H1 (cell line): Measurements from ENCODE around the gene KLK6. TPM values are rescaled to one million over a fixed set of nuclear protein-coding genes. Genes with fewer than 3 reads are reported as not detected.

Source experiments
- ATF2 ChIP-seq: IDR thresholded peaks from 2 replicates; pipeline ENCODE4 v1.6.1; 2012; ENCODE audit warnings: low read length, inconsistent platforms
- ATF3 ChIP-seq: IDR thresholded peaks from 2 replicates; pipeline ENCODE4 v1.6.1; 2011; ENCODE audit warnings: low read depth, mild to moderate bottlenecking, low read length; ENCODE audit not compliant: insufficient read depth
- CEBPB ChIP-seq: IDR thresholded peaks from 2 replicates; pipeline ENCODE4 v1.6.1; 2012; ENCODE audit warnings: low read depth, low read length
- CTBP2 ChIP-seq: IDR thresholded peaks from 2 replicates; pipeline ENCODE4 v1.7.0; 2011; ENCODE audit warnings: borderline replicate concordance, mild to moderate bottlenecking, moderate library complexity, mixed read lengths, low read length; ENCODE audit not compliant: insufficient read depth, insufficient read length
- E2F6 ChIP-seq: IDR thresholded peaks from 2 replicates; pipeline ENCODE4 v1.6.1; 2012; ENCODE audit warnings: inconsistent platforms
- GABPA ChIP-seq: IDR thresholded peaks from 2 replicates; pipeline ENCODE4 v1.6.1; 2011; ENCODE audit warnings: mild to moderate bottlenecking, low read length, moderate library complexity, borderline replicate concordance; ENCODE audit not compliant: insufficient read depth
- HDAC2 ChIP-seq, 2 experiments: fragments of 300-600 bp in 1 of 2; sonication (generic) in 1 of 2; IDR thresholded peaks; 2 replicates each; pipeline ENCODE4 v1.6.1; 2011 to 2012; ENCODE audit warnings: low read depth in 2 of 2, low read length in 2 of 2, mild to moderate bottlenecking in 2 of 2, moderate library complexity in 2 of 2, borderline replicate concordance in 1 of 2, inconsistent platforms in 1 of 2
- JUND ChIP-seq: IDR thresholded peaks from 2 replicates; pipeline ENCODE4 v1.6.1; 2011; ENCODE audit warnings: mild to moderate bottlenecking, improper control_type of control experiment, low read length
- MAFK ChIP-seq: IDR thresholded peaks from 2 replicates; pipeline ENCODE4 v1.6.1; 2012; ENCODE audit warnings: low read depth, mild to moderate bottlenecking, improper control_type of control experiment, low read length
- MAX ChIP-seq: IDR thresholded peaks from 2 replicates; pipeline ENCODE4 v1.6.1; 2012; ENCODE audit warnings: inconsistent platforms
- NRF1 ChIP-seq: IDR thresholded peaks from 2 replicates; pipeline ENCODE4 v1.6.1; 2011; ENCODE audit warnings: mild to moderate bottlenecking, low read depth, low read length, improper control_type of control experiment
- RAD21 ChIP-seq, 2 experiments: IDR thresholded peaks in 1 of 2; conservative IDR thresholded peaks in 1 of 2; 2 replicates each; pipeline ENCODE4 v1.6.1; 2011; ENCODE audit warnings: low read depth in 2 of 2, low read length in 2 of 2, improper control_type of control experiment in 1 of 2, inconsistent platforms in 1 of 2, mild to moderate bottlenecking in 1 of 2, moderate library complexity in 1 of 2
- RXRA ChIP-seq: IDR thresholded peaks from 2 replicates; pipeline ENCODE4 v1.6.1; 2011; ENCODE audit warnings: low read depth, mild to moderate bottlenecking, low read length, moderate library complexity; ENCODE audit not compliant: insufficient read depth
- SIRT6 ChIP-seq: IDR thresholded peaks from one replicate; pipeline ENCODE4 v1.7.1; 2012; ENCODE audit warnings: low read length, inconsistent platforms
- SP2 ChIP-seq: IDR thresholded peaks from 2 replicates; pipeline ENCODE4 v1.6.1; 2012; ENCODE audit warnings: mild to moderate bottlenecking, low read length, inconsistent platforms
- SP4 ChIP-seq: IDR thresholded peaks from 2 replicates; pipeline ENCODE4 v1.6.1; 2012; ENCODE audit warnings: low read length, inconsistent platforms
- SRF ChIP-seq: IDR thresholded peaks from 2 replicates; pipeline ENCODE4 v1.6.1; 2011; ENCODE audit warnings: mild to moderate bottlenecking, low read depth, low read length, moderate library complexity
- TAF1 ChIP-seq: IDR thresholded peaks from 2 replicates; pipeline ENCODE4 v1.6.1; 2011; ENCODE audit warnings: mild to moderate bottlenecking, low read depth, low read length
- TCF12 ChIP-seq: IDR thresholded peaks from 2 replicates; pipeline ENCODE4 v1.6.1; 2011; ENCODE audit warnings: low read depth, mild to moderate bottlenecking, low read length
- TEAD4 ChIP-seq: IDR thresholded peaks from 2 replicates; pipeline ENCODE4 v1.6.1; 2012; ENCODE audit warnings: low read depth, low read length, inconsistent platforms, mixed read lengths
- ZNF274 ChIP-seq: IDR thresholded peaks from 2 replicates; pipeline ENCODE4 v1.7.0; 2012; ENCODE audit warnings: low read length, borderline replicate concordance; ENCODE audit errors: extremely low read depth
- polyA plus RNA-seq, 7 experiments: library from polyadenylated mRNA; depleted of rRNA in 3 of 7; stranded (reverse) in 5 of 7; unstranded in 2 of 7; fragments of >200 nt in 5 of 7; fragments of 200-250 nt in 2 of 7; gene quantifications; 1 replicate in 5 of 7; 2 replicates in 1 of 7; 4 replicates in 1 of 7; pipeline versions ENCODE4 v1.2.1 to v1.2.3, GENCODE V29; 2011 to 2013; ENCODE audit warnings: missing spikeins in 2 of 7, mixed read lengths in 2 of 7
- total RNA-seq: library from RNA; stranded (reverse); fragmentation: NEBNext Ultra II Directional; extraction: Animal tissue kit (Norgen Biotek cat#: 25700); gene quantifications from 2 replicates; pipeline ENCODE4 v1.2.1, GENCODE V29; 2021

KLK6 gene
- total and polyA plus RNA-seq, 2 of the 8 experiments (the other 6 are each of a cell fraction or from before 2014, with no cell fraction given), result 0.69 to 3.2 TPM

GRCh38 chr19:51018745-51019543 is 49.6 kb upstream of the KLK6 start (continued):
- TF ChIP-seq MAX (no peak), SP4 (no peak), CTBP2 (no peak), ATF2 (no peak), E2F6 (0 out of 2 replicates have a peak, but pooled peaks have one; percentile 25), RXRA (no peak), HDAC2 (IDR thresholded peaks at IDR 0.05; ENCODE audit: borderline replicate concordance in 1 of 2, low read depth in 2 of 2, low read length in 2 of 2) (no peak), MAFK (no peak), JUND (no peak), RAD21 (IDR thresholded peaks at IDR 0.05 in 1 of 2, conservative IDR thresholded peaks at IDR 0.05 in 1 of 2; ENCODE audit: low read depth in 2 of 2, low read length in 2 of 2) (no peak), GABPA (no peak), NRF1 (no peak), TAF1 (0 out of 2 replicates have a peak, but pooled peaks have one; percentile 31), SRF (no peak), SIRT6 (no peak), SP2 (no peak), CEBPB (peak; percentile 91), ATF3 (no peak), TEAD4 (no peak), ZNF274 (no peak), TCF12 (no peak)
